GM10248 (cell line): ENCODE measurements around the gene ITIH4.
"Not testable (repeated sequence)": the region's sequence is repeated elsewhere in the genome, so short reads cannot be mapped to it uniquely, and the experiment has no call there.

Experiments used
- CTCF ChIA-PET: fragments of 300-600 bp; sonication (Branson Sonifier 250); formaldehyde crosslinking; extraction: SDS; loops from one replicate; lab custom pipeline; 2021; ENCODE audit warnings: antibody characterized with exemption; lab: Yijun Ruan, JAX
- POLR2A ChIA-PET: fragments of 350-650 bp; sonication (Branson Sonifier 250); formaldehyde crosslinking; extraction: SDS; loops from one replicate; lab custom pipeline; 2020; ENCODE audit warnings: antibody characterized with exemption; lab: Yijun Ruan, JAX
- DNase-seq: peaks from one replicate; pipeline ENCODE4 v3.0.0; 2012; ENCODE audit errors: extremely low spot score
- TF ChIP-seq, protein P1 (sequence below): IDR thresholded peaks from 2 replicates; pipeline ENCODE4 v1.5.1; 2012; ENCODE audit warnings: mild to moderate bottlenecking, low read depth; ENCODE audit errors: extremely low read depth, missing control alignments, control extremely low read depth

Gene ITIH4

DNA sequence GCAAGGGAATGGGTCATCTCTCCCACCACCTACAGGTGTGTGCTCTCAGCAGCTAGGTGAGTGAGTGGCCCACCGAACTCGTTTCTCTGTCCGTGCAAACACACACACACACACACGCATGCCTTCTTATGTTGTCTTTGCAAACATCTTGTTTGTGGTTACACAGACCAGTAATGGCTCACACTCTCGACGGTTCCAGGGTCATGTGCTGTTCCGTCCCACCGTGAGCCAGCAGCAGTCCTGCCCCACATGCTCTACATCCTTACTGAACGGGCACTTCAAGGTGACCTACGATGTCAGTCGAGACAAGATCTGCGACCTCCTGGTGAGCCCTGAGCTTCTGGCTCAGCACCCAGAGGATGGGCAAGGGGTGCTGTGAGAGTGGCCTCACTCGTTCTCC, 48.7 kb downstream of the ITIH4 start:
- ChIA-PET CTCF (interaction anchor here (1.1 kb wide), 1 partner anchor 10 kb away, joined by 3 read pairs; no protein-coding TSS in a partner anchor), POLR2A (no interaction called here)
- no peak for DNase-seq
- TF ChIP-seq, protein P1, sequence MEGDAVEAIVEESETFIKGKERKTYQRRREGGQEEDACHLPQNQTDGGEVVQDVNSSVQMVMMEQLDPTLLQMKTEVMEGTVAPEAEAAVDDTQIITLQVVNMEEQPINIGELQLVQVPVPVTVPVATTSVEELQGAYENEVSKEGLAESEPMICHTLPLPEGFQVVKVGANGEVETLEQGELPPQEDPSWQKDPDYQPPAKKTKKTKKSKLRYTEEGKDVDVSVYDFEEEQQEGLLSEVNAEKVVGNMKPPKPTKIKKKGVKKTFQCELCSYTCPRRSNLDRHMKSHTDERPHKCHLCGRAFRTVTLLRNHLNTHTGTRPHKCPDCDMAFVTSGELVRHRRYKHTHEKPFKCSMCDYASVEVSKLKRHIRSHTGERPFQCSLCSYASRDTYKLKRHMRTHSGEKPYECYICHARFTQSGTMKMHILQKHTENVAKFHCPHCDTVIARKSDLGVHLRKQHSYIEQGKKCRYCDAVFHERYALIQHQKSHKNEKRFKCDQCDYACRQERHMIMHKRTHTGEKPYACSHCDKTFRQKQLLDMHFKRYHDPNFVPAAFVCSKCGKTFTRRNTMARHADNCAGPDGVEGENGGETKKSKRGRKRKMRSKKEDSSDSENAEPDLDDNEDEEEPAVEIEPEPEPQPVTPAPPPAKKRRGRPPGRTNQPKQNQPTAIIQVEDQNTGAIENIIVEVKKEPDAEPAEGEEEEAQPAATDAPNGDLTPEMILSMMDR: no peak

DNA sequence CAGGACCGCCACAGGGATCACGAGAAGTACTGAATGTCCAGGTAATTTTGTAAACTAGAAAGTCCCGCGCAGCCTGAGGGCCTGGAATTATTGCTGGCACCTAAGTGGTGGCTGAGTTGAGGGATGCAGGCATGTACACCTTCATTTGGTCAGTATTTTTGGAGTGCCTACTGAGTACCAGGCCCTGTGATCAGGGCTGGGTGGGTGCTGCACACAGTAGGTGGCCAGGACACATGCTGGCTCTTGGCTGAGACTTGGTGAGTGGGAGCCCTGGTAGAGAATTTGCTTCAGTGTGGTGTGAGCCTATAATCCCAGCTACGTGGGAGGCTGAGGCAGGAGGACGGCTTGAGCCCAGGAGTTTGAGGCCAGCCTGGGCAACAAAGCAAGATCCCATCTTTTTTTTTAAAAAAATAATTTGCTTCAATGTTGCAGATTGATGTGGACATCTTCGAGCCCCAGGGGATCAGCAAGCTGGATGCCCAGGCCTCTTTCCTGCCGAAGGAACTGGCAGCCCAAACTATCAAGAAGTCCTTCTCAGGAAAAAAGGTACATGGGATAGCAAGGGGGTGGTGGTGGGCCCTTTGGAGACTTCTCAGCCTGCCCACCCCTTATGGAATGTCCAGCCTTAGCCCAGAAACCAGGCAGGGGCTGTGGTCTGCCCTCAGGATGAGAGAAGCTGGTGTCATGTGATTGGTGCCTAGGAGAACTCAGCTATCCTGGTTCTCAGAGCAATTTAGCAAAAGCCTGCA, 50.5 kb downstream of the ITIH4 start:
- TF ChIP-seq, protein P1: no peak
- CTCF ChIA-PET: interaction anchor here (0.8 to 1.8 kb wide), 6 partner anchors 9 to 154 kb away, joined by 3 to 8 read pairs (median 3); partner anchors contain the start of gene NEK4
- DNase-seq: no peak
- POLR2A ChIA-PET: no interaction called here

DNA sequence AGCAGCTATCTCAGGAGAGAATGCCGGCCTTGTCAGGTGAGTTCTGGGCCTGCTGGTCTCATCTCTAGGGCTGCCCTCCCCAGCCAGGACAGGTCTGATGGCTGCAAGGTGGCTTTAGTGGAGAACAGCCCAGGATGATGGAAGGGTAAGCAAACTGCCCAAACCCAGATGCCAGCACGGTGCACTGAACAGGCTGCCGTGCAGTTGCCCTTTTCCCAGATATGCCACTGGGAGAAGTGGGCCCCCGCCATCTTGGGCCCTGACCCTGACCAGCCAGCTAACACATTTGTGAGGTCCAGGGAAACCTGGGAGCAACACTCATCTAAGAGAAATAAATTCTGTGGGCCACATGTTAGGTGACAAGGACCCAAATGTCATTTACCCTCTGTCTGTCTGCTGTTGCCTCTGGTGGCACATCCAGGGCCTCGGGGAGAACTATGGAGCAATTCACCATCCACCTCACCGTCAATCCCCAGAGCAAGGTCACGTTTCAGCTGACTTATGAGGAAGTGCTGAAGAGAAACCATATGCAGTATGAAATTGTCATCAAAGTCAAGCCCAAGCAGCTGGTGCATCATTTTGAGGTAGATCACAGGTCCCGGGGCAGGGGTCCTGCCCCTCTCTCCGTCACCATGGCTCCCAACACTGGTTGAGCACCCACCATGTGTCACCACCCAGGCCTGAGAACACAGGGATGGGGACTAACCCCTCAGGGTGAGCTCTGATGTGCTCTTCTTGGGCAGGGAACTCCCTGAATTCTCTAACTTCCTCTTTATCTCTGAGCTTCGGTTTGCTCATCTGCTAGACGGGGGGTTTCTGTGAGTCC, 51.2 kb downstream of the ITIH4 start:
- POLR2A ChIA-PET: no interaction called here

DNA sequence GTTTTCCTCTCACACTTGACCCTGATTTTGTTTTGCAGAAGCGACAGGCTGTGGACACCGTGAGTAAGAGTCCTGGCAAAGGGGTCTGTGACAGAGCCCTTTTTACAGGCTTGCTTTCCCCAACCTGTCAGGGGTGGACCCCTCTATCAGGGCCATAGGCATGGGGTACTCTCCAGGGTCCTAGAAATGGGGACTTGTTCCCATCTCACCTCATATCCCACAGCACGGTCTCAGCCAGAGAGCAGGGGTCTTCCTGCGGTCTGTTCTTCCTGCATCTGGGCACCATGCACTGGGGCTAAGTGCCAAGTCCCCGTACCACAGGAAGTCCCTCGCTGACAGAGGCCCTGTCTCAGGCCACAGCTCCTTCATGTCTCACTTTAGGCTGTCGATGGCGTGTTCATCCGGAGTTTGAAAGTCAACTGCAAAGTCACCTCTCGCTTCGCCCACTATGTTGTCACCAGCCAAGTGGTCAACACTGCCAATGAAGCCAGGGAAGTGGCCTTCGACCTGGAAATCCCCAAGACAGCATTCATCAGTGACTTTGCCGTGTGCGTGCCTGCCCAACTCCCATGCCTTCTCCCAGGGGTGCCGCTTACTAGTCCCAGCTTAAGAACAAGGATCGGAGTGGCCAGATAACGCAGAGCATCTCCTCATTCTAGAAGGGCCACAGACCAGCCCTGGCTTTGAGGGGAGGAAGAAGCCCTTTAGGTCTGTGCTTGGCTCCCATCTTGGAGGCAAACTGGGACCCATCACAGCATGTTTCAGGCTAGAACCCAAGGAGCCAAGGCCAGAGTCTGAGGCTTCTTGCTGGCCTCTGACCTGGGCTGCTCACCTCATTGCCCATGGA, 52.3 kb downstream of the ITIH4 start:
- POLR2A ChIA-PET: no interaction called here
- DNase-seq: no peak
- CTCF ChIA-PET: interaction anchor here (1.1 to 1.8 kb wide), 2 partner anchors 7 to 21 kb away, joined by 6 to 8 read pairs; partner anchors contain the start of gene NEK4
- TF ChIP-seq, protein P1: no peak

More for the DNA sequence above, 51.2 kb downstream of the ITIH4 start:
- TF ChIP-seq, protein P1: no peak
- DNase-seq: peak; percentile 75
- CTCF ChIA-PET: interaction anchor here (0.8 to 1.8 kb wide), 6 partner anchors 8 to 154 kb away, joined by 3 to 8 read pairs (median 3); partner anchors contain the start of gene NEK4

DNA sequence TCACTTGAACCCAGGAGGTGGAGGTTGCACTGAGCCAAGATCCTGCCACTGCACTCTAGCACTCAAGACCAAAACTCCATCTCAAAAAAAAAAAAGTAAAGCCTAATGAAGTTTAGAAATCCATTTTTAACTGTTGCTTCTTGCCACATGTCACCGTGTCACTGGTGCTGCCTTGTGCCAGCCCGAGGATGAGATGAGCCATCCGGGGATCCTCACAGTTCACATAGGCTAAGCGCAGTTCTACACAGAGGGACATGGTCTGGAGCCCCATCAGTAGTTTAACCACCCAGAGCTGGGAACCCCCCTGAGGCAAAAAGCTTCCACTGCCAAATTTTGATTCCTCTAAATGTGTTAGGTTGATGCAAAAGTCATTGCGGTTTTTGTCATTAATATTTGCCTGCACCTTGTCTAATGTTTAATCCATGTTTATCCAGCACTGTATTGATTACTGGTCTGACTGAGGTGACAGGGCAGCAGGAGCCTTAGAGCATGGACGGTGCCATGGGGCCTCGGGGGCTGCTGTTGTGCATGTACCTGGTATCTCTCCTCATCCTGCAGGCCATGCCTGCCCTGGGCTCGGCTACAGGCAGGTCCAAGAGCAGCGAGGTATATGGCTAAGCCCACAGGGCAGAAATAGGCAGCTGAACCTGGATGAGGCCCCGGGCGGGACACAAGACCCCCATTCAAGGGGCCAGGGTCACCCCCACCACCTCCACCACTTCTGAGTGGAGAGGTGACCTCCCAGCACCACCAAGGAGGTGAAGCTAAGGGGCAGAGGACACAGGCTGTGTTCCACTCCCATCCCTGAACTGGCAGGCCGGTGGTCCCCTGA, 53.1 kb downstream of the ITIH4 start, which contains the start of gene ITIH1:
Gene ITIH1 (plus strand): TSS at position 473 of the 832 bp plus-strand sequence. CDS start 17 bp downstream, at position 490.
- ChIA-PET CTCF (no interaction called here), POLR2A (no interaction called here)
- DNase-seq: no peak
- TF ChIP-seq, protein P1: no peak

DNA sequence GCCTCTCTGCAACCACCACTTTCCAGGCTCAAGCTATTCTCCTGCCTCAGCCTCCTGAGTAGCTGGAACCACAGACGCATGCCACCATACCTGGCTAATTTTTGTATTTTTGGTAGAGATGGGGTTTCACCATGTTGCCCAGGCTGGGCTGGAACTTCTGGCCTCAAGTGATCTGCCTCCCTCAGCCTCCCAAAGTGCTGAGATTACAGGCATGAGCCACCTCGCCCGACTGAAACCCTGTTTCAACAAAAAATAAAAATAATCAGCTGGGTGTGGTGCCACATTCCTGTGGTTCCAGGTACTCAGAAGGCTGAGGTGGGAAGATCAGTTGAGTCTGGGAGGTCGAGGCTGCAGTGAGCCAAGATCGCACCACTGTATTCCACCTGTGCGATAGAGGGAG, 54.0 kb downstream of the ITIH4 start:
- CTCF ChIA-PET, DNase-seq, POLR2A ChIA-PET: not testable (repeated sequence)
